SU-DHL-6 (cell line): ENCODE results near the gene ALDH1A3.

Experiments
- H2AFZ ChIP-seq: fragments of 200-600 bp; sonication (generic); 2 replicates; pipeline ENCODE4 v1.6.1; 2014; ENCODE audit warnings: low read depth, mild to moderate bottlenecking, moderate library complexity, mixed read lengths, antibody characterized with exemption, low read length; ENCODE audit not compliant: severe bottlenecking
- H3F3A ChIP-seq: fragments of 200-600 bp; shearing (Covaris generic); 2 replicates; pipeline ENCODE4 v1.6.0; 2016; ENCODE audit warnings: antibody characterized with exemption, mild to moderate bottlenecking; ENCODE audit not compliant: insufficient read depth
- H3K27ac ChIP-seq: fragments of 200-600 bp; sonication (generic); 2 replicates; pipeline ENCODE4 v1.5.1; 2016; ENCODE audit warnings: low read depth, mild to moderate bottlenecking, low read length, moderate library complexity, mixed read lengths
- H3K27me3 ChIP-seq: fragments of 200-600 bp; sonication (generic), shearing (Covaris generic); 2 replicates; pipeline ENCODE4 v1.6.0; 2014; ENCODE audit warnings: mild to moderate bottlenecking, low read length
- H3K36me3 ChIP-seq: fragments of 200-600 bp; sonication (generic); 2 replicates; pipeline ENCODE4 v1.6.1; 2014; ENCODE audit warnings: mild to moderate bottlenecking, low read length, mixed read lengths
- H3K4me2 ChIP-seq: fragments of 300-600, 200-600 bp; shearing (Covaris generic), sonication (generic); 2 replicates; pipeline ENCODE4 v1.6.0; 2014; ENCODE audit warnings: low read length, low read depth, mild to moderate bottlenecking; ENCODE audit not compliant: poor library complexity, severe bottlenecking
- H3K4me3 ChIP-seq: fragments of 200-600 bp; sonication (generic); 2 replicates; pipeline ENCODE4 v1.5.1; 2014; ENCODE audit warnings: antibody characterized with exemption, low read length, mild to moderate bottlenecking, mixed read lengths; ENCODE audit not compliant: insufficient read depth, poor library complexity, severe bottlenecking
- H3K79me2 ChIP-seq: fragments of 200-600 bp; sonication (generic); 2 replicates; pipeline ENCODE4 v1.6.1; 2014; ENCODE audit warnings: mild to moderate bottlenecking, low read length, moderate library complexity; ENCODE audit not compliant: insufficient read depth
- H3K9ac ChIP-seq: fragments of 200-600 bp; sonication (generic); 2 replicates; pipeline ENCODE4 v1.7.0; 2014; ENCODE audit warnings: mild to moderate bottlenecking, low read length
- H3K9me2 ChIP-seq: fragments of 200-600 bp; sonication (generic); replicated peaks from 2 replicates; pipeline ENCODE4 v1.6.1; 2014; ENCODE audit warnings: low read length; ENCODE audit not compliant: insufficient read depth
- H3K9me3 ChIP-seq: fragments of 200-600 bp; sonication (generic); 2 replicates; pipeline ENCODE4 v1.6.1; 2014; ENCODE audit warnings: low read length, mixed read lengths; ENCODE audit not compliant: insufficient read depth
- H4K20me1 ChIP-seq: fragments of 200-600 bp; sonication (generic); 2 replicates; pipeline ENCODE4 v1.6.1; 2014; ENCODE audit warnings: low read depth, mild to moderate bottlenecking, antibody characterized with exemption, low read length, moderate library complexity, mixed read lengths
- CTCF ChIP-seq: fragments of 200-600 bp; sonication (generic); IDR thresholded peaks from one replicate; pipeline ENCODE4 v1.5.1; 2017; ENCODE audit warnings: antibody characterized with exemption, mild to moderate bottlenecking, low read length, moderate library complexity; ENCODE audit not compliant: insufficient read depth, poor library complexity, severe bottlenecking
- EZH2phosphoT487 ChIP-seq: fragments of 200-600 bp; sonication (generic), shearing (Covaris generic); conservative IDR thresholded peaks from 2 replicates; pipeline ENCODE4 v1.6.1; 2018; ENCODE audit warnings: mild to moderate bottlenecking, antibody characterized with exemption, low read length, moderate library complexity, mixed read lengths

The ALDH1A3 gene

GRCh38 chr15:100841426-100841825, 38.2 kb upstream of the ALDH1A3 start:
- Histone ChIP-seq H3K36me3 (no peaks in the 10 kb centered on the region), H3K9ac (no peak overlapping the region), H3K9me2 (no peaks in the 10 kb centered on the region), H3K27ac (no peak overlapping the region), H3K4me2 (no peak overlapping the region), H3K9me3 (no peaks in the 10 kb centered on the region), H3F3A (no peaks in the 10 kb centered on the region), H3K79me2 (no peaks in the 10 kb centered on the region), H3K4me3 (no peak overlapping the region), H2AFZ (no peak overlapping the region), H4K20me1 (no peaks in the 10 kb centered on the region), H3K27me3 (no peaks in the 10 kb centered on the region)
- TF ChIP-seq EZH2phosphoT487, result no peak
- TF ChIP-seq CTCF, result no peak

GRCh38 chr15:100842756-100843730, 36.6 kb upstream of the ALDH1A3 start:
- Histone ChIP-seq H3K4me3 (no peak overlapping the region), H3K9me2 (no peaks in the 10 kb centered on the region), H3K27me3 (no peaks in the 10 kb centered on the region), H3K9ac (no peak overlapping the region), H3F3A (no peaks in the 10 kb centered on the region), H4K20me1 (no peaks in the 10 kb centered on the region), H2AFZ (no peak overlapping the region), H3K79me2 (no peaks in the 10 kb centered on the region), H3K4me2 (no peak overlapping the region), H3K27ac (no peak overlapping the region), H3K36me3 (no peaks in the 10 kb centered on the region), H3K9me3 (no peaks in the 10 kb centered on the region)
- TF ChIP-seq CTCF (no peak), EZH2phosphoT487 (no peak)

GRCh38 chr15:100844167-100844566, 35.5 kb upstream of the ALDH1A3 start:
- no peak overlapping the region for H3K9ac ChIP-seq
- no peak overlapping the region for H3K27ac ChIP-seq
- H3K9me3 ChIP-seq, result no peaks in the 10 kb centered on the region
- no peaks in the 10 kb centered on the region for H3K36me3 ChIP-seq
- H3F3A ChIP-seq, result no peaks in the 10 kb centered on the region
- H2AFZ ChIP-seq, result no peak overlapping the region
- no peak overlapping the region for H3K4me2 ChIP-seq
- H4K20me1 ChIP-seq, result no peaks in the 10 kb centered on the region
- H3K79me2 ChIP-seq, result no peaks in the 10 kb centered on the region
- TF ChIP-seq CTCF (no peak), EZH2phosphoT487 (no peak)
- no peak overlapping the region for H3K4me3 ChIP-seq
- no peaks in the 10 kb centered on the region for H3K27me3 ChIP-seq
- H3K9me2 ChIP-seq, result no peaks in the 10 kb centered on the region
